ENCODE data around the gene CAVIN4. TPM values are rescaled to one million over a fixed set of nuclear protein-coding genes. Genes with fewer than 3 reads are reported as not detected.

CAVIN4 gene
- total RNA-seq, 6 experiments from 2014 or later: 0.12 to 0.19 (median 0.14) TPM; not detected in 2

DNA sequence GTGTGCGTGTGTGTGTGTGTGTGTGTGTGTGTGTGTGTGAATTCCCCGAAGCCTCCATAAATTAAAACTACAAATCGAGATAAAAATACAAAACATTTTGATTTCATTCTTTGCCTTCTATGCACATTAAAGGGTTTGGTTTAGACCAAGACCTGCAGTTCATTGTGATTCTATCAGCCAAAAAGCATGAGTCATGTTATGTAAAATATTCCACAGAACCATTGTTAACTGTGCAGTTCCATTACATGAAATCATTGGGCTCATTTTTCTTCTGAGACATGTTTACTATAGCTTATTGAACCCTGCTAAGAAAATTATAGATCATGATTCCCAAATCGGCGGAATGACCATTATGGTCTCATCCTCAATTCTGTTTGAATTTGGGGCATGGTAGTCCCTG is 11.7 kb downstream of the CAVIN4 start:
- 86% methylated on average over 5 of the region's 5 CpGs for WGBS (ENCODE audit: insufficient coverage, low coverage, low lambda C conversion rate, missing lambda C conversion rate)
- no peak for TF ChIP-seq POLR2A (IDR thresholded peaks at IDR 0.05)
- TF ChIP-seq, protein P1, sequence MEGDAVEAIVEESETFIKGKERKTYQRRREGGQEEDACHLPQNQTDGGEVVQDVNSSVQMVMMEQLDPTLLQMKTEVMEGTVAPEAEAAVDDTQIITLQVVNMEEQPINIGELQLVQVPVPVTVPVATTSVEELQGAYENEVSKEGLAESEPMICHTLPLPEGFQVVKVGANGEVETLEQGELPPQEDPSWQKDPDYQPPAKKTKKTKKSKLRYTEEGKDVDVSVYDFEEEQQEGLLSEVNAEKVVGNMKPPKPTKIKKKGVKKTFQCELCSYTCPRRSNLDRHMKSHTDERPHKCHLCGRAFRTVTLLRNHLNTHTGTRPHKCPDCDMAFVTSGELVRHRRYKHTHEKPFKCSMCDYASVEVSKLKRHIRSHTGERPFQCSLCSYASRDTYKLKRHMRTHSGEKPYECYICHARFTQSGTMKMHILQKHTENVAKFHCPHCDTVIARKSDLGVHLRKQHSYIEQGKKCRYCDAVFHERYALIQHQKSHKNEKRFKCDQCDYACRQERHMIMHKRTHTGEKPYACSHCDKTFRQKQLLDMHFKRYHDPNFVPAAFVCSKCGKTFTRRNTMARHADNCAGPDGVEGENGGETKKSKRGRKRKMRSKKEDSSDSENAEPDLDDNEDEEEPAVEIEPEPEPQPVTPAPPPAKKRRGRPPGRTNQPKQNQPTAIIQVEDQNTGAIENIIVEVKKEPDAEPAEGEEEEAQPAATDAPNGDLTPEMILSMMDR (IDR thresholded peaks at IDR 0.05): no peak
- no peak overlapping the region for H3K27ac ChIP-seq
- intact Hi-C loops (cut with DNase I): no loop called here
- H3K4me1 ChIP-seq: no peaks in the 10 kb centered on the region
- H3K27me3 ChIP-seq: no peaks in the 10 kb centered on the region
- DNase-seq (no peak), ATAC-seq (no peak)
- H3K9me3 ChIP-seq: no peaks in the 10 kb centered on the region
- no peaks in the 10 kb centered on the region for H3K36me3 ChIP-seq
- no peak overlapping the region for H3K4me3 ChIP-seq

DNA sequence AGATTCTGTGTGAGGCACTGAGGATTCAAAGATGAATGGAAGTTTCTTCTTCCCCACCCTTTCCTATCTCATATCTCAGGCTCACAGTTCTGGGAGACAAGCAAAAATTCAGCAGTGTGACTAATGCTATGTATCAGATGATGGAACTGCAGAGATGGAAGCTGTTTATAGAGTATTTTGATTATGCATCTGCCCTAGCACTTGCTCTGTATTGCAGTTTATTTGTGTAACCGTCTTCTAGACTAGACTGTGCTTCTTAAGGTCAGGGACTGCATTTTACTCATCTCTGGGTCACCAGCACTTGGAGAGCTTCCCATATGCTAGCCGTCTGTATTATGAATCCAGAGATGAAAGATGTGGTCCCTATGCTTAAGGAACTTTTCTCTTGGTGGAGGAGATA is 12.6 kb downstream of the CAVIN4 start:
- TF ChIP-seq, protein P1 (IDR thresholded peaks at IDR 0.05): no peak
- no peak for TF ChIP-seq POLR2A (IDR thresholded peaks at IDR 0.05)
- no peak overlapping the region for H3K4me3 ChIP-seq
- no peaks in the 10 kb centered on the region for H3K4me1 ChIP-seq
- H3K27me3 ChIP-seq: no peaks in the 10 kb centered on the region
- no peaks in the 10 kb centered on the region for H3K36me3 ChIP-seq
- ATAC-seq: no peak
- no peak overlapping the region for H3K27ac ChIP-seq
- H3K9me3 ChIP-seq: no peaks in the 10 kb centered on the region
- no peak for DNase-seq
- 50% methylated on average over 2 of the region's 2 CpGs for WGBS (ENCODE audit: insufficient coverage, low coverage, low lambda C conversion rate, missing lambda C conversion rate)
- intact Hi-C loops (cut with DNase I): no loop called here

DNA sequence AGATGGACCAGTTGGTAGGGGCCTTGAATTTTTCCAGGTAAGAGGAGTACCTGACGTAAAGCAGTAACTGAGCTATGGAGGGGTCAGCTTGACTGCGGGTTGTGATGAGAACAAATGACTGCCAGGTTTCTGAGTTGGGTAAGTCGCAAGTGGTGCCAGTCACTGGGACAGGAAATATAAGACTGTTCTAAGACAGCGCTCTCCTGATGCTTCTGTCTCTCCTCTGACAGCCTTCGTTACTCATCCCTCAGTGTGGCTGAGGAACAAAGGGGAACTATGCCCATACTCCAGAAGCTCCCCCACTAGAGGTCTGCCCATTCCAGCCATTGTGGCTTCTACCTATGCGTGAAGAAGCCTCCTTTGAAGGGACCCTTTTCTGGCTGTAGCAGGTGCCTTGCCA is 13.3 kb downstream of the CAVIN4 start:
- Histone ChIP-seq H3K27ac (no peak overlapping the region), H3K9me3 (no peaks in the 10 kb centered on the region), H3K4me1 (no peaks in the 10 kb centered on the region), H3K4me3 (no peak overlapping the region), H3K27me3 (no peaks in the 10 kb centered on the region), H3K36me3 (no peaks in the 10 kb centered on the region)
- no peak for TF ChIP-seq POLR2A (IDR thresholded peaks at IDR 0.05)
- intact Hi-C loops (cut with DNase I): no loop called here
- ATAC-seq (no peak), DNase-seq (no peak)
- 89% methylated on average over 4 of the region's 6 CpGs for WGBS (ENCODE audit: insufficient coverage, low coverage, low lambda C conversion rate, missing lambda C conversion rate)

DNA sequence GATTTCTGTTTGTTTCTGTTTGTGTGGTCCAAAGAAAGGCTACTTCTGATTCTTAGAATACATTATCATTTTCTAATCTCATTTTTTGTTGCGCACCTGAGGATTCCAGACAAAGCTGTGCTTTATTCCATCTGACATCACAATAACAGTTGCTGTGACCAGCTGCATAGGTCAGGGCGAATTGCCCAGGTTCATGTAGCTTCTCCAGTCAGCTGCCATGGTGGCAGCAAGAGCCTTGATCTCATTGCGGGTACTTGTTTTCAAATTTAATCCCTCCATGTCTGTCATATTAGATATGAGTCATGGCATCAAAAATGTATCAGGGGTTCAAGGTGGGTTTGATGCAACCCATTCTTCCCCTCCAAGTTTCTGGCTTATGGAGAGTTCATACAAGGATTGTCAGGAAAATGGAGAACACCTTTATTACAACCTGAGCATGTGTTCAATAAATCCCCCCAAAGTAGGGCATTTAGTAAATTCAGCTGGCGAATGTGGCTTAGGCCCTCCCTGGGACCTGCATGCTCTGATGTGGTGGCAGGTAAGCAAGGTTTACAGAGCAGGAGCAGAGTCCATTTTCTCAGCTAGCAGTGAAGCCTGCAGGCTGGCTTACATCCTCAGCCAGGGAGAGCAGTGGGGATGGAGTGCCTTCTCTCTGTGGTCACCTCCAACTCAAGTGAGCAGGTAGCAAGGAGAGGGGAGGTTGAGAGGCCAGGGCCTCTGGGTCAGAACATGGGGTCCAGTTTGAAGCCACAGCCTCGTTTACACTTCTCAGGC is 13.9 kb downstream of the CAVIN4 start:
- WGBS (ENCODE audit: insufficient coverage, low coverage, low lambda C conversion rate, missing lambda C conversion rate): 93% methylated on average over 4 of the region's 5 CpGs
- no peak overlapping the region for H3K27ac ChIP-seq
- DNase-seq: no peak
- no peak overlapping the region for H3K4me3 ChIP-seq
- no peak for ATAC-seq
- TF ChIP-seq, protein P1 (IDR thresholded peaks at IDR 0.05): no peak
- TF ChIP-seq POLR2A (IDR thresholded peaks at IDR 0.05): no peak
- intact Hi-C loops (cut with DNase I): no loop called here
- no peaks in the 10 kb centered on the region for H3K4me1 ChIP-seq
- no peaks in the 10 kb centered on the region for H3K36me3 ChIP-seq
- H3K9me3 ChIP-seq: no peaks in the 10 kb centered on the region
- H3K27me3 ChIP-seq: no peaks in the 10 kb centered on the region

DNA sequence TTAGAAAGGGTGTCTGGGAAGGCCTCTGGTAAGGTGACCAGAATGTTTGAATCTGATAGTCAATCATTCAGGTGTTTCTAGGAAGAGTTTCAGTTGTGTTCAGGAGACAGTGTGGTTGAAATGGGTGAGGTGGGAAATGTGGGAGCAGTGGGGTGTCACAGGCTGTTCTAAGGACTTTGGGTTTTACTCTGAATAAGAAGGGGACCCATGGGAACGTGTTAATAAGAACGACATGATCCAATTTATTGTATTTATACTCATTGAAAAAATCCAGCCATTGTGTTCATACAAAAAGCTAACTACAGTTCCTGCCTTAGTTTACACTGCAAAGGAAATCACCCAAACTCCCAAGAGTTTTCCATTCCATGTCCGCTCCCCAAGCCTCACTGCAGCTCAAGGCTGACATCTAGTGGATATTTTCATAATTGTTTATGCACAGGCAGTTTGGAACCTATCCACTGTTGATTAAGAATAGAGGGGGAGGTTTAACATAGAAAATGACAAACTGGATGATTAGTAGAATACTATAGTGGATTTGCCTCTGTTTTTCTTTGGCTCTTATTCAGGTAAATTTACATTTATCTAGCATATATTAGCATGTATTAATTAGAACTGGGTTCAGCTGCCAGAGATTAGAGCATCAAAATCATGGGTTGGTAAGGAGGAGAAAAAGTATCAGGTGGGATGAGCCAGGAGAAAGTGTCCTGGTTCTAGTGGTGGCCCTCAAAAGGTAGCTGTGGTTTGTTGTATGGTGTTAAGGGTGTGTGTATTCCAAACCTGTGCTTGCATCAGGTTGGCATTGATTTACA is 17.7 kb downstream of the CAVIN4 start:
- WGBS (ENCODE audit: insufficient coverage, low coverage, low lambda C conversion rate, missing lambda C conversion rate): 18% methylated on average over 3 of the region's 3 CpGs
- Histone ChIP-seq H3K27me3 (no peaks in the 10 kb centered on the region), H3K4me3 (no peak overlapping the region), H3K27ac (no peak overlapping the region), H3K9me3 (no peaks in the 10 kb centered on the region), H3K4me1 (no peaks in the 10 kb centered on the region), H3K36me3 (no peaks in the 10 kb centered on the region)
- TF ChIP-seq, protein P1 (IDR thresholded peaks at IDR 0.05): peak; percentile 86 to 90 (median 89)
- no peak for TF ChIP-seq POLR2A (IDR thresholded peaks at IDR 0.05)
- intact Hi-C loops (cut with DNase I): no loop called here
- peak; percentile 76 to 80 (median 78) for ATAC-seq
- DNase-seq: no peak

Data from right lobe of liver (tissue), 6 donors.